ENCODE data around the gene PLXNC1. TPM values are rescaled to one million over a fixed set of nuclear protein-coding genes. Genes with fewer than 3 reads are reported as not detected.
A peak's percentile ranks its signal among the peaks of the same experiment; 100 is the strongest.

The PLXNC1 gene
- total RNA-seq, 2 experiments from 2014 or later, result 40.6 to 44.3 TPM

DNA sequence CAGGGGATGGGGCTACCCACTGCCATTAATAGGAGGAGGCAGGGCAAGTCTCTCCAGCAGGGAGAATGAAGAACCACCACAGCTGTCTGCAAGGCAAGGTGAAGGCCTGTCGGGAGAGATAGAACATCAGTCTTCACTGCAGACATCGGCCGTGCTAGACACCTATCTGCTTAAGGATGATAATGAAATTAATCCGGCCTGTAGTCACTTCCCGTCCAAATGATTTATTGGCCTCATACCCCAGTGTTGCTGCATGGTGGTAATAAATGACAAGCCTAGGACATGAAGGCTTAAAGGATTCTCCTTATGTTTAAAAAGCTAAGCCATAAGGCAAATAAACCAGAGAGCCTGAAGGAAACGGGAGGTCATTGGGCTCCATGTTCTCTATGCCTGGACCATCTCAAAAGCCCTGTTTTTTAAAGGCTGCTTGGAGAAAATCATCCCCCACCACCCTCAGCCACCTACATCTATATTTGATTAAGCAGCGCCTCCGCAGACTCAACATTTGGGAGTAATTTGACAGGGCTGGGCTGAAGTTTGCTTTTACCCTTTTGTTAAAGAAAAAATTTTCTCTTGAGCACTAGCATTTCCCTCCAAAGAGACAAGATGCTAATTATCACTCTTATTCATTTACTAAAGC lies 137.7 kb downstream of the PLXNC1 start:
- POLR2A ChIA-PET, result no interaction called here
- no peak for ATAC-seq (ENCODE audit: low read depth)
- Mint-ChIP-seq H3K27ac (no peak overlapping the region), H3K4me3 (no peak overlapping the region), H3K9me3 (no peaks in the 10 kb centered on the region), H3K4me1 (peaks cover 15% of the 10 kb centered on the region), H3K36me3 (peaks cover 37% of the 10 kb centered on the region), H3K27me3 (no peaks in the 10 kb centered on the region)
- DNase-seq, result no peak

DNA sequence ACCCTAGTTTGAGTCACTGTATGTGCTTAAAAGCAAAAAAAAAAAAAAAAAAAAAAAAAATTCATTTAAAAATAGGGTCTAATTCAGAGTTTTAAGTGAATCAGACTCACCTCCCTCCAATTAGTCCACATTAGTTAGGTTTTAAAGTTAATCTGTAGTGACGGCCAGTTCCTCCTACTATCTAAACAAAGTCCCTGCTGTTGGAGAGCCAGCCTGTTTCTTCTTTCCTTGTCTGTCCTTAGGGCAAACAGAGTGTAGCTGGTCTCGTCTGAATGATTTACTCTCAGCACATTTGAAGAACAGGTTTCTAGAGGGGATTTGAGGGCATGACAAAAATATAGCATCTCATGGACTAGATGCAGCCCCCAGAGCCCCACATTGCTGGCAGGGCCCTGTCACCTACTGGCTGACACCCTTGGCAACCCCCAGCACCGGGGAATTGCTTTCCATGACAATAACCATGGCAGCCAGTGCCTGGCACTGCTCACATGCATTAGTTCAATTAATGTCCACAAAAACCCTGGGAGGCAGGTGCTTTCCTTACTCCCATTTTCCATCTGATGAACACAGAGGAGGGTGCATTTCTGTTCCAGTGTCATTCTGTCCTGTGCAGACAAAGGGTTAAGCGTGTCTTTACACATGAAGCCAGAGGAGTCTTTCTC lies 138.3 kb downstream of the PLXNC1 start:
- Mint-ChIP-seq H3K9me3 (no peaks in the 10 kb centered on the region), H3K27me3 (no peaks in the 10 kb centered on the region), H3K4me1 (peaks cover 15% of the 10 kb centered on the region), H3K4me3 (no peak overlapping the region), H3K27ac (no peak overlapping the region), H3K36me3 (peaks cover 37% of the 10 kb centered on the region)
- POLR2A ChIA-PET, result no interaction called here
- no peak for ATAC-seq (ENCODE audit: low read depth)
- DNase-seq, result no peak

DNA sequence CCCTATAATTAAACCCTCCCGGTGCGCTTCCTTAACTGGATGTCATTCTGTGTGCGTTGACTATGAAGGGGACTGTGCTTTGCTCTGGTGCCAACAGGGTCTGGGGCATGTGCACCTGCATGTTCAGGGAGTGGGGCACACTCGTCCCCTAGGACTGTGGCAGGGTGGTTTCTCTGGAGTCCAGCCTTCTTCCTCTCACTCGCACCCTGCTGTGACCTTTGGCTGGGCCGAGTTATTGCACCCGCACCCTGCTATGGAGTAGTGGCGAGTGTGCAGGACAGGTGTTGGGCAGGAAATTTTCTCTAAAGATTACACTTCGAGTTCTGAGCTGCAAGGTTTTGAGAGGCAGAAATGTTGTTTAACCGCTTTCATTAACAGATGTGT lies 138.9 kb downstream of the PLXNC1 start:
- no peak overlapping the region for H3K4me3 Mint-ChIP-seq
- no peaks in the 10 kb centered on the region for H3K27me3 Mint-ChIP-seq
- peaks cover 37% of the 10 kb centered on the region for H3K36me3 Mint-ChIP-seq
- ATAC-seq (ENCODE audit: low read depth) (no peak), DNase-seq (no peak)
- H3K27ac Mint-ChIP-seq, result no peak overlapping the region
- no peaks in the 10 kb centered on the region for H3K9me3 Mint-ChIP-seq
- POLR2A ChIA-PET, result no interaction called here
- peaks cover 9% of the 10 kb centered on the region for H3K4me1 Mint-ChIP-seq

GRCh38 chr12:94289461-94290312 lies 141.3 kb downstream of the PLXNC1 start:
- Mint-ChIP-seq H3K4me1 (peaks cover 5% of the 10 kb centered on the region), H3K36me3 (peaks cover 30% of the 10 kb centered on the region), H3K4me3 (no peak overlapping the region), H3K27me3 (no peaks in the 10 kb centered on the region), H3K9me3 (no peaks in the 10 kb centered on the region), H3K27ac (no peak overlapping the region)
- DNase-seq, result no peak
- no peak for ATAC-seq (ENCODE audit: low read depth)
- POLR2A ChIA-PET, result interaction anchor here (0.5 kb wide), 1 partner anchor 718 kb away, joined by 3 read pairs; no protein-coding TSS in a partner anchor

- Mint-ChIP-seq H3K4me1 (peaks cover 5% of the 10 kb centered on the region), H3K4me3 (no peak overlapping the region), H3K27ac (no peak overlapping the region), H3K36me3 (peaks cover 34% of the 10 kb centered on the region), H3K9me3 (no peaks in the 10 kb centered on the region), H3K27me3 (no peaks in the 10 kb centered on the region)
- ATAC-seq (ENCODE audit: low read depth), result no peak
- no peak for DNase-seq
- POLR2A ChIA-PET, result interaction anchor here (0.5 kb wide), 1 partner anchor 718 kb away, joined by 3 read pairs; no protein-coding TSS in a partner anchor
Observed at GRCh38 chr12:94290353-94290752, 142.0 kb downstream of the PLXNC1 start.

DNA sequence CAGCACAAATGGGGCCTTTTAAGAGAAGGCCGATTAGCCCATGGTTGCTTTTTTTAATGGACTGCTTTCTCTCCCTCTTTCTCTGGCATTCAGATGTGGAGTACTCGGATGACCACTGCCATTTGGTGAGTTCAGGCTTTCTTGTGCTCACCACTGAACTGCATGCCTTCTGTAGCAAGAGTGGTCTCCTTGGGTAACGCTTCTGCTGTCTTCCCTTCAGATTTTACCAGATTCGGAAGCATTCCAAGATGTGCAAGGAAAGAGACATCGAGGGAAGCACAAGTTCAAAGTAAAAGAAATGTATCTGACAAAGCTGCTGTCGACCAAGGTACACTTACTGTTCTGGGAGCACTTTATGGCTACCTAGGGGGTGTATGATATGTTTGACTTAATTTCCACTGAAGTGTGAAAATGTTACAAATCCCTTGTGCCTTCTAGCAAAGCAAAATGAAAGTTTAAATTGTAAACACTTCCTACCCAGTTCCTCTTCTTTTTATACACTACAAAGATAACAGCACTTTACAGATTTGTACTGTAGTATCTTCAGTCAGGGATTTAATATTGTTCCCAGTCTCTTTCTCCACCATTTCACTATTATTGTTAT lies 148.8 kb downstream of the PLXNC1 start:
- POLR2A ChIA-PET, result no interaction called here
- DNase-seq, result no peak
- H3K36me3 Mint-ChIP-seq, result peaks cover 71% of the 10 kb centered on the region
- H3K4me3 Mint-ChIP-seq, result no peak overlapping the region
- no peak for ATAC-seq (ENCODE audit: low read depth)
- no peak overlapping the region for H3K27ac Mint-ChIP-seq
- peaks cover 2% of the 10 kb centered on the region for H3K9me3 Mint-ChIP-seq
- H3K27me3 Mint-ChIP-seq, result no peaks in the 10 kb centered on the region
- H3K4me1 Mint-ChIP-seq, result peaks cover 12% of the 10 kb centered on the region

DNA sequence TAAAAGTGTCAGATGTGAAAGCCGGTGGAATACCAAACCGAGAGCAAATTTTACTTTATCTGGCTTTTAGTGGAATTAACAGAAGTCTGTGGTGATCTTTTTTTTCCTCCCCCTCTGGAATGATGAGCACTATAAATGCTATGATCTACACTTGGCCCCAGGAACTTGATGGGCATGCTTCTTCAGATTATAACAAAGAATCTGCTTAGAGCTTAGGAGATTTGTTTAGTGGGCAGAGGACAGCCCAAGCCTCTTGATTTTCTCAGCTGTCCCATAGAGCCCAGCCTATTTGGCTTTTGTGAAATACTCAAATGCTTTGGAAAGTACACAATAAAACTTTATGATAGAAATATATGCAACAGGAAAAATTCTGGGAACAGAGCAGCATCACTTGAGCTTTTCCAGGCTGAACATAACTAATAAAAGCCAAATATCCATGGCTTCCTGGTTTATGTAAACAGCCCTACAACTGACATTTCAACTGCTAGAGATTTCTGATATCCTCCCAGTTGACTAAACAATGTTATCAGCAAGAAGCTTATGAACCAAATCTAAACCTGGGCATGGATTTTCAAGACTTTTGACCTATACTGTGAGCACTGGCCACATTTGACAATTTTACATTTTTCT lies 149.6 kb downstream of the PLXNC1 start:
- DNase-seq, result no peak
- H3K27ac Mint-ChIP-seq, result no peak overlapping the region
- H3K4me3 Mint-ChIP-seq, result no peak overlapping the region
- ATAC-seq (ENCODE audit: low read depth), result no peak
- H3K4me1 Mint-ChIP-seq, result peaks cover 12% of the 10 kb centered on the region
- no peaks in the 10 kb centered on the region for H3K27me3 Mint-ChIP-seq
- H3K36me3 Mint-ChIP-seq, result peaks cover 76% of the 10 kb centered on the region
- peaks cover 2% of the 10 kb centered on the region for H3K9me3 Mint-ChIP-seq
- POLR2A ChIA-PET, result no interaction called here

- Mint-ChIP-seq H3K27ac (no peak overlapping the region), H3K4me3 (no peak overlapping the region), H3K36me3 (peaks cover 81% of the 10 kb centered on the region), H3K27me3 (no peaks in the 10 kb centered on the region), H3K4me1 (peaks cover 20% of the 10 kb centered on the region), H3K9me3 (peaks cover 2% of the 10 kb centered on the region)
- DNase-seq (no peak), ATAC-seq (ENCODE audit: low read depth) (no peak)
- POLR2A ChIA-PET, result no interaction called here
Observed at GRCh38 chr12:94299846-94300245, 151.5 kb downstream of the PLXNC1 start.

DNA sequence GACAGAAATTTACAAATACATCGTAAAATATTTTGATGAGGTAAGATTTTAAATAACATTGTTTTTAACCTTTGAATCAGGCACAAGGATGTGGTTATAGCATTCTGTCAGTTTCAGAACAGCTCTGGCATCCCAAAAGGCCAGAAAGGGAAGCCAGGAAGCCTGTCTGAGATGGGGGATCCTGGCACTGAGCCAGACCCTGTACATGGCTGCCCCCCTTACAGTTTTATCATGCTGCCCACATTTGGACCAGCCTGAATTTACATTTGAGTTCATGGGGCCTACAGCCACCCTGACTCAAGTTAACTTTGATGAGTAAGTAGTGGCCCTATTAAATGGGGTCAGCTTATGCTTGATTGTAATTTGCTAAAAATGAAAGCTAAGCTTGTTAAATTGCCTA lies 155.6 kb downstream of the PLXNC1 start:
- no peak for ATAC-seq (ENCODE audit: low read depth)
- Mint-ChIP-seq H3K27ac (no peak overlapping the region), H3K4me3 (no peak overlapping the region), H3K27me3 (no peaks in the 10 kb centered on the region), H3K36me3 (peaks cover 77% of the 10 kb centered on the region), H3K9me3 (no peaks in the 10 kb centered on the region), H3K4me1 (peaks cover 38% of the 10 kb centered on the region)
- DNase-seq, result no peak
- POLR2A ChIA-PET, result interaction anchor here (0.6 to 2.2 kb wide), 3 partner anchors 41 to 102 kb away, joined by 5 to 8 read pairs (median 6); no protein-coding TSS in a partner anchor

GRCh38 chr12:94304566-94305061 lies 156.2 kb downstream of the PLXNC1 start:
- Mint-ChIP-seq H3K27ac (peak overlapping the region; percentile 75), H3K4me3 (peak overlapping the region; percentile 25), H3K27me3 (no peaks in the 10 kb centered on the region), H3K36me3 (peaks cover 78% of the 10 kb centered on the region), H3K9me3 (no peaks in the 10 kb centered on the region), H3K4me1 (peaks cover 38% of the 10 kb centered on the region)
- POLR2A ChIA-PET, result interaction anchor here (1.2 to 2.2 kb wide), 4 partner anchors 14 to 156 kb away, joined by 3 to 8 read pairs (median 6); partner anchors contain the start of gene PLXNC1
- no peak for DNase-seq
- no peak for ATAC-seq (ENCODE audit: low read depth)

DNA sequence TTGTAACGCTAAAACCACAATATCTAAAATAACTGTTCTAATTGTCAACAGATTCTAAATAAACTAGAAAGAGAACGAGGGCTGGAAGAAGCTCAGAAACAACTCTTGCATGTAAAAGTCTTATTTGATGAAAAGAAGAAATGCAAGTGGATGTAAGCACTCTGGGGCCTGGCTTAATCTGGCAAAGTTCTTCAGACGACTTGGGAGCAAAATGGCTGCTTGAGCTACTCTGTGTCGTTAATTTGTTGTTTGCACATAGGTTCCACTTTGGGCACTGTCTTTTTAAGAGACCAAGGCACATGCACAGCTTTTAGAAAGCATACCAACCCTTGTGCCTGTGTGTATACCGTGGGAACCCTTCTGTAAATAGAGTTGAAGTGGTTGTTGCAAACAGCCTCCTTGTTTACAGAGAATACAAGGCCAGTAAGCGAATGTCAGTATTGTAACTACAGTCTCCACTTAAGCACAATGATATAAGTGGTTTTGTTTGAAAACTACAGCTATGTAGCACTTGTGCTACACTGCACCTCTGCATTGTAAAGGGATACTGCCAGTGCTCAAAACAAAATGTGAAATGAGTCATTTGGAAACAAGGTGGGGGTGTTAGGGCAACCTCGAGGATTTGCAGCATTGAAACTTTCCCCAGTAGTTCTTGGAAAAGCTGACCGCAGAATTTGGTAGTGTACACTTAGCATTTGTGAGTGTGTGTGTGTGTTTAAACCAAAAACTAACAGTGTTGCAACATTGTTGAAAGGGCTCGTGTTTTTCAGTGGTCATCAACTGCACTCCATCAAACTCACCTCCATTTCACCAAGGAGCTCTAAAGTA lies 157.0 kb downstream of the PLXNC1 start:
- H3K4me3 Mint-ChIP-seq, result peak overlapping the region; percentile 60
- no peaks in the 10 kb centered on the region for H3K27me3 Mint-ChIP-seq
- DNase-seq (no peak), ATAC-seq (ENCODE audit: low read depth) (peak; percentile 97)
- H3K36me3 Mint-ChIP-seq, result peaks cover 72% of the 10 kb centered on the region
- no peaks in the 10 kb centered on the region for H3K9me3 Mint-ChIP-seq
- H3K4me1 Mint-ChIP-seq, result peaks cover 39% of the 10 kb centered on the region
- H3K27ac Mint-ChIP-seq, result peak overlapping the region; percentile 74
- POLR2A ChIA-PET, result interaction anchor here (0.5 to 2.2 kb wide), 6 partner anchors 13 to 227 kb away, joined by 3 to 8 read pairs (median 4); partner anchors contain the start of gene PLXNC1

- Mint-ChIP-seq H3K27ac (no peak overlapping the region), H3K36me3 (peaks cover 63% of the 10 kb centered on the region), H3K4me3 (no peak overlapping the region), H3K9me3 (no peaks in the 10 kb centered on the region), H3K27me3 (no peaks in the 10 kb centered on the region), H3K4me1 (peaks cover 30% of the 10 kb centered on the region)
- DNase-seq (no peak), ATAC-seq (ENCODE audit: low read depth) (no peak)
- POLR2A ChIA-PET, result no interaction called here
Observed at GRCh38 chr12:94308612-94309011, 160.2 kb downstream of the PLXNC1 start.

Measured in activated naive CD8-positive, alpha-beta T cell treated with anti-CD3 and anti-CD28 coated beads, Interleukin-2, amount 10 ng/mL, durations not matched to agents 7 days and 5 days (primary cell).